HG02610 (cell line): ENCODE measurements around the gene SESN1.
A peak's percentile ranks its signal among the peaks of the same experiment; 100 is the strongest.
"Not testable (repeated sequence)": the region's sequence is repeated elsewhere in the genome, so short reads cannot be mapped to it uniquely, and the experiment has no call there.

ENCODE experiments used
- ATAC-seq: cut with Tn5 transposase; IDR thresholded peaks from one replicate; pipeline ENCODE4 v1.9.1; 2021; ENCODE audit warnings: mild to moderate bottlenecking, moderate library complexity; ENCODE audit not compliant: unreplicated experiment

Gene SESN1

DNA sequence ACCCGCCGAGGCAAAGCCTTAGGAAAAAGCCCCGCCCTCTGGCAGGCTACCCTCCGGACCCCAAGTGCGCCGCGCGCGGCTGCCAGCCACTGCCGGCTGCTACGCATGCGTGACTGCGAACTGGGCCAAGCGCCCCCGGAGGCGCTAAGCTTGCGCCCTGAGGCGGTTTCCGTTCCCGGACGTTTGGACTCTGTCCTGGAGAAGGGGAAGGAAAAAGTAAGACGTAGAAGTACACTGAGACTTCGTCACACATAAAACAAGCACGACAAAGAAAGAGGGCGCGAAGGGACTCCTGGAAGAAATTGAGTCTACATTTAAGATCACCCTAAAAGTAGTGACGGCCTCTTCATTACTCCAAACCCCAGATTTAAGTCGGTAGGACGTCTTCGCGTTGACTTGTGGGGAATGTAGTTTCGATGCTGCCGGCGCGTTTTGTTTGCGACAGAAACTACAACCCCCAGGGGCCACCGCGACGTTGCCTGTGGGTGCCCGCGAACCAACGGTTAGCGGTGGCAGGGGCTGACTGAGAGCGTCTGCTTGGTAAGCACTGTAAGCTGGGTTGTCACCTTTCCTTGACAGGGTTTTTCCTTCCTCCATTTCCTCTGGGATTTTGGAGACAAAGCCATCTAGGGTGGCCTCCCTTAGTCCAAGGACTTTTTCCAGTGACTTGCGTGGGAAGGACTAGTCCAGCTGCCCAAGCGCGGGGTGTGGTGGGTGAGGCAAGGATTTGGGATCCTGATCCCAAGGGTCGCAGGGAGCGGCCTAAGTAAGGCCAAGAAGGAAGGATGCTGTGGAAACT, 589 bp upstream of the SESN1 start, which contains the start of gene CEP57L1:
Gene CEP57L1 (plus strand): TSS at position 472 of the 799 bp plus-strand sequence. CDS start 49,715 bp downstream, outside the sequence.
- peak; percentile 67 for ATAC-seq

DNA sequence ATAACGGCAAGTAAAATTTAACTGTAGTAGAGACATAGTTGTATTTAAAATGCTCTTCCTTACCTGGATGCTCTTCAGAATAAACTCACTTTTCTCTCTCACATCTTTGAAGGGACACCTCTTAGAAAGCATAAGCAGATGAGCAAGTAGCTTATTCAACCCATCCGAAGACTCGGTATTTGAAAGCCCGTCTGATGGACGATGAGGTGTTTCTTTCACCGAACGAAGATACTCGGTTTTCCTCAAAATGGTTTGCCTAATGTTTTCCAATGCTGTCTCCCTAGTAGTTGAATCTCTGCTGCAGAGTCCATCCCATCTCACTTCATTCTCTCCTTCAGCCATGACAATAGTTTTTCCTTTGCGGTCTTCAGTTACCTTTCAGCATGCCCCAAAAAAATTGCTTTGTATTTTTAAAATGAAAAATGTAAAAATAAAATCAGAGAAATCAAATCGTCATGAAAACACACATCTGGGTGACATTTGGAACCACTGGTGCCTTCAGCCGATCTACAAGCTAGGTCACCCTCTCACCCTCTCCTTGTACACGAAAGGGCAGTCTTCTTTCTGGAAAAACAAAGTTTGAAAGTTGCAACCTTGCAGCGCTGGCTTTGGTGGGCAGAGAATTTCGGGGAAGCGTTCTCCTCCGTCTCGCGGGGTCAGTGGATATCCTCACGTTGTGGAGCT, 772 bp downstream of the SESN1 start:
- ATAC-seq = no peak

DNA sequence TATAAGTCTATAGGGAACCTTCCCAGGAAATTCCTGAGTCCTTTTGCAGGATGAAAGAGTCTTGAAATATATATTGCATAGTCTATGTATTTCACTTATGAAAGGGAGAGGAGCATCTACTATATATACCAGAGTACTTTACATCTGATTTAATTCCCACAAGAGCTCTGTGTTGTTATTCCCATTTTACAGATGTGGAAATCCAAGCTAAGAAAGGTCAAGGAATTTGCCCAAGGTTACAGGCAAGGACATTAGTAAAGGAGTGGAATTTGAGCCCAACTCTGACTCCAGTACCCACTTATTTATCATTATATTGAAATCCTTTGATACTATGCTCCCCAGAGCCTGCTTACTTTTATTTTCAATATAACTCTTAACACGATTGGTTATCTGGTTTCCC, 2.6 kb downstream of the SESN1 start:
- ATAC-seq = no peak

GRCh38 chr6:109091314-109092024, 3.2 kb downstream of the SESN1 start:
- no peak for ATAC-seq

GRCh38 chr6:109088995-109089394, 5.7 kb downstream of the SESN1 start:
- ATAC-seq = no peak

DNA sequence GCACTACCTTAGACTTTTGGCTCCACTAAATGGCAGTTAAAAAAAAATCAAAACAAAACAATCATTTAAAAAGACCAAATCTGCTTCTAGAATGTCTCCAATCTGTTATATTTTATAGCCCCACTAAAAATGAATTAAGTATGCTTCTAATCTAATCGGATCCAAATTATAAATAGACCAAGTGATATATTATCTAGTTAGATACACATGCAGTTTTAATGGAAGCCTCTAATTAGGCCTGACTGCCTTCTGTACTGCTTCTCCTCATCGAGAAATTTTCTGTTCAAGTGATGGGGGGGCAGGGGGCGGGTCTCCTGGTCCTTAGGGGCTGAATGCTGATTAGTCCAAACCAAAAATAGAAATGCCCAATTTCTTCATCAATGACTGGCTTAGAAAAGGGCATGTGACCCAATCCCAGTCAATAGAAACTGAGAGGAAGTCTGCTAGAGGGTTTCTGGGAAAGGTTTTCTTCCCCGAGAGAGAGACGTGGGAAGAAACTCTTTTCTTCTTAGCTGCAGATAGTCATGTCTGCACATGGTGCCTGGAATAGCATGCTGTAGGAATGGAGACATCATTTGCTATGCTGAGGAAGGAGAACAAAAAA, 6.9 kb downstream of the SESN1 start:
- ATAC-seq = no peak

DNA sequence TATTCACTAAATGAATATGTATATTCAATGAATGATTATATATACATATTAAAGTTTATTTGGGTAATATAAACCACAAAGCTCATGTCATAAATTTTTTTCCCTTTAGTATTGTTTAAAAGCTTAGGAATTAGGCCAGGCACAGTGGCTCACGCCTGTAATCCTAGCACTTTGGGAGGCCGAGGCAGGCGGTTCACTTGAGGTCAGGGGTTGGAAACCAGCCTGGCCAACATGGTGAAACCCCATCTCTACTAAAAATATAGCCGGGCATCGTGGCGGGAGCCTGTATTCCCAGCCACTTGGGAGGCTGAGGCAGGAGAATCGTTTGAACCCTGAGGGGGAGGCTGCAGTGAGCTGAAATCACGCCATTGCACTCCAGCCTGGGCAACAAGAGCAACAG, 10.5 kb downstream of the SESN1 start:
- ATAC-seq = not testable (repeated sequence)

- no peak for ATAC-seq
Observed at GRCh38 chr6:109083657-109084056, 11.0 kb downstream of the SESN1 start.

DNA sequence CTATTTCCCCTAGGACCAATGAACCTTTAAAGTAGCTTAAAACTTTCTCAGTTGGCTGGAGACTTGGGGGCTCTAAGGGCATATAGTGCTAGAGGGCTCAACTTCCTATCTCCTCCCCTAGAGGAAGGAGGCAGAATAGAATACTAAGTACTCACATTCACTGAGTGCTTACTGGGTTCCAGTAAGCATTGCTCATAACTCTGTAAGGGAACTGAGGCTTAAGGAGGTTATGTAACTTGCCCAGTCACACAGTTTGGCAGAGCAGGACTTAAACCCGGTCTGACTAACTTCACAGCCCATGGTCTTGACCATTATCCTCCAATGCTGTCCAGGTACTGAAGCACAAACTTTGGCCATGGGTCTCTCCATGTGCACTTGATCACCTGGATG, 12.5 kb downstream of the SESN1 start:
- ATAC-seq = no peak

DNA sequence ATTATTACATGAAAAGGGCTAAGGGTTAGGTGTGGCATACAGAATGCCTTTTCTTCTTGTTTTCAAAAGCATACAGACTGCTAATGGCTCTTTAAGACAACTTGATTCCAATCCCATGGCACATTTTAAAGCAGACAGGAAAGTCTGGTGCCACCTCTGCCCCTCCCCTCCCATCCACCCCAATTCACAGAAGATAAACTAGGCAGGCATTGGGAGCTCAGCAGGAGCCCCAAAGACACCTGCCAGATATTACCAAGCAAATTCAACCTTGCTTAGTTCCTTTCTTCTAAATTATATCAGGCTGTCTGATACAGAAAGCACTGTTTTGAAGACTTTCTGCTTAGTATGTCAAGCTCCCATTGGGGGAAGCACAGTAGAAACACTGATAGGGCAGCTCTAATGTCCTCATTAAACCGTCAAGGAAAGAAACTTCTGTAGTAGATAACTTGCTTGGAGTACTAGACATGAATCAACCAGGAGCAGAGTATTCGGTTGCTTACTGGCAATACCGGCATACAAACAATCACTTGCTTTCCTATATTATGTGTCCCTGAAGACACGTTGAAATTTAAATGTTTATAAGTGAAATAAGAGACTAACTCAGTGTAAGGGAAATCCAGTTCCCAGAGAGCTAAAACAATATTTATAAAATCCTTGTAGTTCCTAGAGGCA, 13.0 kb downstream of the SESN1 start:
- no peak for ATAC-seq

DNA sequence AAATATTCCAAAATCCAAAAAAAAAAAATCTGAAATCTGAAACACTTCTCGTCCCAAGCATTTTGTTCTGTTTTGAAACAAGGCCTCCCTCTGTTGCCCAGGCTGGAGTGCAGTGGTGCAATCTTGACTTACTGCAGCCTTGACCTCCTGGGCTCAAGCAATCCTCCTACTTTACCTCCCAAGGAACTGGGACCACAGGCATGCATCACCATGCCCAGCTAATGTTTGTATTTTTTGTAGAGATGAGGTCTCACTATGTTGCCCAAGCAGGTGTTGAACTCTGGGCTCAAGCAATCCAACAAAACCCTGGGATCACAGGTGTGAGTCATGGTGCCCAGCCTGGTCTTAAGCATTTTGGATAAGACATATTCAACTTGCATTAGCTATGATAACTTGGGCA, 13.6 kb downstream of the SESN1 start:
- no peak for ATAC-seq

DNA sequence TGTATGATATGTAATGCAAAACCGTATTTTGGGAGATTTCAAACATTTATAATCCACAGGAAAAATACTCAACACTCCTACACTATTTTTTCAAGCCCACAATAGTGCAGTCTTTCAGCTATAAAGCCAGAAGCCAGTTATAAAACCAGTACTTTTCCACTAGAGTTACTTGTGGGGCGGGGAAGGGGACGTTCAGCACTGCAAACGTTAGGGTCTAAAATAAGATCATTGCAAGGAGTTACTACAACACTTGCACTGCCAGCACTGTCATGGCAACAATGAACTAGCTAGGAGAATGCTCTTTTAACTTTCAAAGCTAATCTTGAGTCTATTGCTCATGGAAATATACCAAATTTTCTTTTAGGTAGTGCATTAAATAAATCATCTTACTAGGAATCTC, 14.7 kb downstream of the SESN1 start:
- no peak for ATAC-seq

DNA sequence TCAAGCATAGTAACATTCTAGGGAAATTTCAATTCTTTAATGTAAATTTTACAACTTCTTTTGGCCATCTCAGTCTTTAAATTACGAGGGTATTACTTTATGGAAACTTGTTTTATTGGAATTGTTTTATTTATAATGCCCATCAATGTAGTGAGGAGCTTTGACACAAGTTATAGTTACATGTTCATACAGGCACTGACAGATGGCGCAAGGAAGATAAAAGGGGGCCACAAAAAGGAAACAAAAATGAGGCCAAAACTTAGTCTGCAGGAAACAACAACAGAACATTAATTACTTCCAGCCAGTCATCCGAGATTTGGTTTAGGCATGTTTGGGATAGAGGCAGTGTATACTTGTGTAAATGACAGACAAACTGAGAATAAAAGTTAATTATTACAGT, 18.3 kb downstream of the SESN1 start:
- no peak for ATAC-seq

DNA sequence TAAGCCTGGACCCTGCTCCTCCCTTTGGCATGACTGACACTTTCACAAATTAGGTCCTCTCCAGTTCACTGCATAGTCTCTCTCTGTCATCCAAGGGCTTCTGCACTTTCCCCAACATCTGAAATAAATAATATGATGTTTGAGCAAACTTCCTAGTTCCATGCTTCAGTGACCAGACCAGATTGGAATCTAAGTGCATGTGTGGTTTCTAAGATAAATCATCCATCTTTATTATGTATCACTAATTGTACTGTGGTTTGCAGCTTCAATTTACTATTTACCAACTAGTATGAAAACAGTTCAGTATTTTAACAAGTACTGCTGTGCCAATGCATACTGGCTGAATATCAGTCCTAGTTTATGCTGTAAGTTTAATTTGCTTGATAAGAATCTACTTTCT, 18.7 kb downstream of the SESN1 start:
- no peak for ATAC-seq

GRCh38 chr6:109074133-109074415, 20.6 kb downstream of the SESN1 start:
- ATAC-seq = no peak

DNA sequence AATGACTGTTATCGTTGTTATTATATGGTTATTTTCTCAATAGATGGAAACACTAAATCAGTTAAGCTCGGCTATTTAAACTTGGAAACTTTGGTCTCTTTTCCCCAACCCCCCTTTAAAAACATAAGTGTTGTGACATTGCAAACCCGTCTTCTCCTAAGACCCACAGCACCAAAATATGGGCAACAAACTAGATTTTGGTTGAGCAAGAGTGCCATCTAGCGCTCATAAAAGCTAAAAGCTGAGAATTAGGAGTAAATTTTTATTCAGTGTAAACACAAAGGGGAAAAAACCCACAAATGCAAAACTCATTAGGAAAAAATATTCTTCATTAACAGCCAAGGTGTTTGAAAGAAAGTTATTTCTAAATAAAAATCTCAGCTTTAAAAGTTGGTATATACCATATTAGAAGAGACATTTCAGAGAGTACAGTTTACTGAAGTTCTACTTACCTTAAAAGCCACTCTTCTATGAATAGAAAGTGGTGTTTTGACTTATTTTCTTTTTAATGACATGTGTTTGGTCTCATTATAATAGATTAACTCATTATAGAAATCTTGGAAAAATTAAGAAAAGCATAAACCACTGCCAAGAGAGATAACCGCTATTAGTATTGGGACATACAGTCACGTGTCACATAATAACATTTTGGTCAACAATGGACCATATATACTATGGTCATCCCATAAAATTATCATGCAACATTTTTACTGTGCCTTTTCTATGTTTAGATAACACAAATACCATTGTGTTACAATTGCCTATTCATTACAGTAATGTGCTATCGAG, 21.1 kb downstream of the SESN1 start:
- no peak for ATAC-seq

GRCh38 chr6:109071125-109071917, 23.3 kb downstream of the SESN1 start:
- ATAC-seq = no peak

GRCh38 chr6:109069746-109070145, 24.9 kb downstream of the SESN1 start:
- no peak for ATAC-seq

- no peak for ATAC-seq
Observed at GRCh38 chr6:109062767-109063352, 31.8 kb downstream of the SESN1 start.
